ENCODE measurements around the gene SYT2.
"Not testable (repeated sequence)": the region's sequence is repeated elsewhere in the genome, so short reads cannot be mapped to it uniquely, and the experiment has no call there.

The SYT2 gene

GRCh38 chr1:202642619-202643291, 67.5 kb downstream of the SYT2 start:
- TF ChIP-seq, protein P1, sequence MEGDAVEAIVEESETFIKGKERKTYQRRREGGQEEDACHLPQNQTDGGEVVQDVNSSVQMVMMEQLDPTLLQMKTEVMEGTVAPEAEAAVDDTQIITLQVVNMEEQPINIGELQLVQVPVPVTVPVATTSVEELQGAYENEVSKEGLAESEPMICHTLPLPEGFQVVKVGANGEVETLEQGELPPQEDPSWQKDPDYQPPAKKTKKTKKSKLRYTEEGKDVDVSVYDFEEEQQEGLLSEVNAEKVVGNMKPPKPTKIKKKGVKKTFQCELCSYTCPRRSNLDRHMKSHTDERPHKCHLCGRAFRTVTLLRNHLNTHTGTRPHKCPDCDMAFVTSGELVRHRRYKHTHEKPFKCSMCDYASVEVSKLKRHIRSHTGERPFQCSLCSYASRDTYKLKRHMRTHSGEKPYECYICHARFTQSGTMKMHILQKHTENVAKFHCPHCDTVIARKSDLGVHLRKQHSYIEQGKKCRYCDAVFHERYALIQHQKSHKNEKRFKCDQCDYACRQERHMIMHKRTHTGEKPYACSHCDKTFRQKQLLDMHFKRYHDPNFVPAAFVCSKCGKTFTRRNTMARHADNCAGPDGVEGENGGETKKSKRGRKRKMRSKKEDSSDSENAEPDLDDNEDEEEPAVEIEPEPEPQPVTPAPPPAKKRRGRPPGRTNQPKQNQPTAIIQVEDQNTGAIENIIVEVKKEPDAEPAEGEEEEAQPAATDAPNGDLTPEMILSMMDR (IDR thresholded peaks at IDR 0.05; ENCODE audit: control insufficient read depth, insufficient read depth, low read depth, low read length, missing control alignments) = no peak
- DNase-seq (ENCODE audit: low read depth) = no peak
- H3K4me3 ChIP-seq (ENCODE audit: control insufficient read depth, low read depth, low read length) = no peak overlapping the region; the same call in none of the 2 replicates

DNA sequence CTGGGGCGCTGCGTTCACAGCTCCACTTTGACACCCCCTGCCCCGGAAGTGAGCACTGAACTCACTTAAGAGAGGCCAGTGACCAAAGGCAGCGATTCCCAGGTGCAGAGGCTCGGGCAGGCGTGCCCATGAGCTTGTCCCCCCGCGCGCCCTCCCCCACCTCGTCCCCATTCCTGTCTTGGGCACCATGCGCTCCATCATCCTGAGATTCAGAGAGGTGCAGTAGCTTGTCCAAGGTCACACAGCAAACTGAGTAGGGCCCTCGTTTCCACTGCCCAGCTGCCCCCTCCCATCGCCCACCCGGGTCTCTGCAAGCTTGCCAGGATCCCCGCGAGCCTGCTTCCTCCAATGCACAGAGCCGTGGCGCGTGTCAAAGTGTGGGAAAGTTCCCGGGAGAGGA, 68.0 kb downstream of the SYT2 start:
- no peak for DNase-seq (ENCODE audit: low read depth)
- TF ChIP-seq, protein P1 (IDR thresholded peaks at IDR 0.05; ENCODE audit: control insufficient read depth, insufficient read depth, low read depth, low read length, missing control alignments) = no peak
- H3K4me3 ChIP-seq (ENCODE audit: control insufficient read depth, low read depth, low read length) = no peak overlapping the region

GRCh38 chr1:202639500-202639899, 70.8 kb downstream of the SYT2 start:
- no peak for DNase-seq (ENCODE audit: low read depth)
- no peak overlapping the region for H3K4me3 ChIP-seq (ENCODE audit: control insufficient read depth, low read depth, low read length)
- TF ChIP-seq, protein P1 (IDR thresholded peaks at IDR 0.05; ENCODE audit: control insufficient read depth, insufficient read depth, low read depth, low read length, missing control alignments) = no peak

GRCh38 chr1:202638701-202639305, 71.5 kb downstream of the SYT2 start:
- DNase-seq (ENCODE audit: low read depth); H3K4me3 ChIP-seq (ENCODE audit: control insufficient read depth, low read depth, low read length): not testable (repeated sequence)

- no peak overlapping the region for H3K4me3 ChIP-seq (ENCODE audit: control insufficient read depth, low read depth, low read length)
- TF ChIP-seq, protein P1 (IDR thresholded peaks at IDR 0.05; ENCODE audit: control insufficient read depth, insufficient read depth, low read depth, low read length, missing control alignments) = no peak
- no peak for DNase-seq (ENCODE audit: low read depth)
These were observed 72.1 kb downstream of the SYT2 start for GRCh38 chr1:202638019-202638700.

- DNase-seq (ENCODE audit: low read depth); H3K4me3 ChIP-seq (ENCODE audit: control insufficient read depth, low read depth, low read length): not testable (repeated sequence)
These were observed 72.8 kb downstream of the SYT2 start for GRCh38 chr1:202637321-202638018.

- DNase-seq (ENCODE audit: low read depth) = not testable (repeated sequence)
These were observed 74.1 kb downstream of the SYT2 start for GRCh38 chr1:202636171-202636570.

DNA sequence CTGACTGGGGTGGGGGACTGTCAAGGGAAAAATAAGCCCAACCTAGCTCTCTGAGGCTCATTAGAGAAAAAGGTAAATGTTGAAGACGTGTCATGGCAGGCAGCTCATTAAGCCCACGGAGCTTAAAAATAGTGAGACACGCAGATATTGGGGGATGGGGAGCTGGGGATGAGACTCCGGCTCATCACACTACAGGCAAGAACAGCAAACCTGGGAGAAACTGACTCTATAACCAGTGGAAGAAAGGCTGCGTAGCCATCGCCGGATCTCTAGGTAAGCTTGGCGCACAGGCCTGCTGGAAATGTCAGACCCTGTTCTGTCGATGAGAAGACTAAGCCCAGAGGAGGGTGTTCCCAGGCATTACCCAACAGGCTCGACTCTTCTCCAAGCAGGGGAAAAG, 78.0 kb downstream of the SYT2 start:
- no peak for DNase-seq (ENCODE audit: low read depth)
- TF ChIP-seq, protein P1 (IDR thresholded peaks at IDR 0.05; ENCODE audit: control insufficient read depth, insufficient read depth, low read depth, low read length, missing control alignments) = no peak

More at GRCh38 chr1:202636171-202636570, 74.1 kb downstream of the SYT2 start:
- not testable (repeated sequence) for H3K4me3 ChIP-seq (ENCODE audit: control insufficient read depth, low read depth, low read length)

More for the DNA sequence above, 78.0 kb downstream of the SYT2 start:
- no peak overlapping the region for H3K4me3 ChIP-seq (ENCODE audit: control insufficient read depth, low read depth, low read length)
